Measurements from ENCODE around the gene CCNF. TPM values are rescaled to one million over a fixed set of nuclear protein-coding genes. Genes with fewer than 3 reads are reported as not detected.

CCNF gene
- total RNA-seq, 1 experiment from 2014 or later, result 60.8 TPM

DNA sequence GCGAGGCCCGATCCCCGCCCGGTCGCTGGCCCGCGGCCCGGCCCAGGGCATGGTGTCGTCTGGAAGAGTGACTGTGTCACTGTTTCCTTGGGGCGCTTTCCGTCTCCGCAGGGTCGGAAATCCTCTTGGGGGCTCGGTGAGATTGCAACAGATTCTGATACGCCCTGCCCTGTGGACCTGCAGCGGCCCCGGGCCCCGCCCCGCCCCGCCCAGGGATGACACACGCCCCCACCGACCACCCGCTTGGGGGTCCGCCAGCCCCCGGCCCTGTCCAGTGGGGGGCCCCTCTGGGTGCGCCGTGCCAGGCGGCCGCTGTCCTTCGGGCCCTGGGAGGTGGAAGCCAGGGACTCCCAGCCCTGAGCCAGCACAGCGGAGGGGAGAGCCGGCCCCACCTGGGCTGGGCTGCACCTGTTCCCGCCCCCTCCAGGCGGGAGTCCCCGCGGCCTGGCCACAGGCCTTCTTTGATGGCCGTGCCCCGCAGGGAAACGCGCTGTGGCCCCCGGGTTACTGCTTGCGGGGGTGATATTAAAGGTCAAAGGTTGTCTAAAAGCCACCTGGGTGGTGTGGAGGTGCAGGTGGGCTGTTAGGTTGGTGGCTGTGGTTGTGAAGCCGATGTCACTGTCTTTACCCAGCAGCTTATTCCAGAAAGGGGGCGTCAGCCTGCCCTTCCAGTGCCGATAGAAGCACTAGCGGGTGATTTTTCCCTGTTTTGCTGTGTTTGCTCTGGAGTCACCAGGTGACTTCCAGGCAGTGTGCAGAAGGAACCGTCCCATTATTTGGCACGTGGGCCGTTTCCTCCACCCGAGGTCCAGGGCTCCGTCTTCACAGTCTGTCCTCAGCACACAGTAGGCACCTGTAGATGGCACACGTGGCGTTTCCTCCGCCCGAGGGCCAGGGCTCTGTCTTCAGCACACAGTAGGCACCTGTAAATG, 46.4 kb downstream of the CCNF start:
- H2AFZ ChIP-seq (ENCODE audit: low read depth, low read length, poor library complexity, severe bottlenecking), result no peak overlapping the region
- POLR2A ChIA-PET, result interaction anchor here (1.3 kb wide), 1 partner anchor 16 kb away, joined by 8 read pairs; the partner anchor contains the start of gene TEDC2
- CTCF ChIA-PET, result interaction anchor here (1.0 to 1.2 kb wide), 2 partner anchors 16 to 281 kb away, joined by 3 to 4 read pairs; partner anchors contain the start of gene TEDC2
- intact Hi-C loops (cut with micrococcal nuclease), result no loop called here
- no peaks in the 10 kb centered on the region for H3K36me3 ChIP-seq (ENCODE audit: control insufficient read depth in 1 of 2, insufficient read depth in 2 of 2, low read length in 2 of 2)
- peak overlapping the region; percentile 67 for H3K9ac ChIP-seq (ENCODE audit: low read length)
- ATAC-seq, result peak; percentile 57
- RAD21 ChIA-PET (ENCODE audit: low non-redundant PET in 1 of 2, low total read pairs in 2 of 2, uncharacterized antibody in 2 of 2, unreplicated experiment in 2 of 2), result interaction anchor here in 1 of 2 experiments (0.8 kb wide), 1 partner anchor 26 kb away, joined by 3 read pairs; no protein-coding TSS in a partner anchor
- TF ChIP-seq SIN3A (IDR thresholded peaks at IDR 0.05; ENCODE audit: low read depth) (no peak), MAX (IDR thresholded peaks at IDR 0.05) (no peak), TCF7L2 (IDR thresholded peaks at IDR 0.05; ENCODE audit: borderline replicate concordance, extremely low read depth, insufficient read depth, insufficient read length) (peak; percentile 33), EZH2phosphoT487 (IDR thresholded peaks at IDR 0.05; ENCODE audit: borderline replicate concordance) (no peak)
- H3K27me3 ChIP-seq (ENCODE audit: insufficient read depth, low read length), result no peaks in the 10 kb centered on the region
- H3K9me2 ChIP-seq (ENCODE audit: insufficient read depth), result no peaks in the 10 kb centered on the region
- BruUV-seq (replicated peaks), result no TSS peak
- H3K79me2 ChIP-seq (ENCODE audit: insufficient read depth, low read length), result peaks cover 36% of the 10 kb centered on the region; the same call in 1 of the 2 replicates
- peaks cover 22 to 41% of the 10 kb centered on the region in 2 experiments for H3K4me1 ChIP-seq (ENCODE audit: control insufficient read depth in 1 of 2, insufficient read depth in 2 of 2, low read length in 2 of 2)
- no peaks in the 10 kb centered on the region for H3K9me3 ChIP-seq (ENCODE audit: control insufficient read depth in 1 of 2, insufficient read depth in 1 of 2, low read depth in 1 of 2, low read length in 2 of 2)
- H3K4me3 ChIP-seq (replicated peaks in 1 of 2; ENCODE audit: low read depth in 1 of 2, low read length in 2 of 2), result peak overlapping the region; percentile 55 to 87
- H3K4me2 ChIP-seq (ENCODE audit: low read length), result peak overlapping the region; percentile 94
- no peak for DNase-seq (ENCODE audit: low read depth, low spot score)
- H4K20me1 ChIP-seq (ENCODE audit: insufficient read depth), result no peaks in the 10 kb centered on the region
- peak overlapping the region; percentile 71 for H3K27ac ChIP-seq (ENCODE audit: low read depth, low read length)

DNA sequence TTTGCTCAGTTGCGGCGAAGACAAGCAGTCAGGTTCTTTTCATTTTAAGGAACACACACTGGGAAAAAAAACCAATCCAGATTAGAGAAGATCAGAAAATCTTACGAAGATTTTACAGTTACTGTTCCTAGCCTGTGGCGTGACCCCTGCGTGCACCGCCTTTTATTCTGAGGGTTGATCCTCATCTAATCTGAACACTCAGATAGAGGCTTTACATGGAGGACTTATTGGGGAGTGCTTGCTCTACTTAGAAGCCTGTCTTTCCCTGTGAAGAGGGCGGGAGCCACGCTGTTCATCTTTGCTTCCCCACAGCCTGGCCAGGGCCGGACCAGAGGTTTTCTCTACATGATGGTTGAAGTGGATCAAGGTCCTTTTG, 47.1 kb downstream of the CCNF start:
- intact Hi-C loops (cut with micrococcal nuclease), result no loop called here
- DNase-seq (ENCODE audit: low read depth, low spot score) (no peak), ATAC-seq (no peak)
- ChIA-PET CTCF (no interaction called here), RAD21 (ENCODE audit: low non-redundant PET in 1 of 2, low total read pairs in 2 of 2, uncharacterized antibody in 2 of 2, unreplicated experiment in 2 of 2) (no interaction called here), POLR2A (no interaction called here)
- Histone ChIP-seq H4K20me1 (ENCODE audit: insufficient read depth) (no peaks in the 10 kb centered on the region), H2AFZ (ENCODE audit: low read depth, low read length, poor library complexity, severe bottlenecking) (no peak overlapping the region), H3K9me2 (ENCODE audit: insufficient read depth) (no peaks in the 10 kb centered on the region), H3K36me3 (ENCODE audit: control insufficient read depth in 1 of 2, insufficient read depth in 2 of 2, low read length in 2 of 2) (no peaks in the 10 kb centered on the region), H3K4me1 (ENCODE audit: control insufficient read depth in 1 of 2, insufficient read depth in 2 of 2, low read length in 2 of 2) (peaks cover 19 to 34% of the 10 kb centered on the region in 2 experiments), H3K4me2 (ENCODE audit: low read length) (peak overlapping the region; percentile 94), H3K9ac (ENCODE audit: low read length) (no peak overlapping the region), H3K27me3 (ENCODE audit: insufficient read depth, low read length) (no peaks in the 10 kb centered on the region), H3K79me2 (ENCODE audit: insufficient read depth, low read length) (peaks cover 36% of the 10 kb centered on the region; the same call in 1 of the 2 replicates), H3K27ac (ENCODE audit: low read depth, low read length) (no peak overlapping the region), H3K4me3 (replicated peaks in 1 of 2; ENCODE audit: low read depth in 1 of 2, low read length in 2 of 2) (no peak overlapping the region), H3K9me3 (ENCODE audit: control insufficient read depth in 1 of 2, insufficient read depth in 1 of 2, low read depth in 1 of 2, low read length in 2 of 2) (no peaks in the 10 kb centered on the region)
- TF ChIP-seq, protein P1, sequence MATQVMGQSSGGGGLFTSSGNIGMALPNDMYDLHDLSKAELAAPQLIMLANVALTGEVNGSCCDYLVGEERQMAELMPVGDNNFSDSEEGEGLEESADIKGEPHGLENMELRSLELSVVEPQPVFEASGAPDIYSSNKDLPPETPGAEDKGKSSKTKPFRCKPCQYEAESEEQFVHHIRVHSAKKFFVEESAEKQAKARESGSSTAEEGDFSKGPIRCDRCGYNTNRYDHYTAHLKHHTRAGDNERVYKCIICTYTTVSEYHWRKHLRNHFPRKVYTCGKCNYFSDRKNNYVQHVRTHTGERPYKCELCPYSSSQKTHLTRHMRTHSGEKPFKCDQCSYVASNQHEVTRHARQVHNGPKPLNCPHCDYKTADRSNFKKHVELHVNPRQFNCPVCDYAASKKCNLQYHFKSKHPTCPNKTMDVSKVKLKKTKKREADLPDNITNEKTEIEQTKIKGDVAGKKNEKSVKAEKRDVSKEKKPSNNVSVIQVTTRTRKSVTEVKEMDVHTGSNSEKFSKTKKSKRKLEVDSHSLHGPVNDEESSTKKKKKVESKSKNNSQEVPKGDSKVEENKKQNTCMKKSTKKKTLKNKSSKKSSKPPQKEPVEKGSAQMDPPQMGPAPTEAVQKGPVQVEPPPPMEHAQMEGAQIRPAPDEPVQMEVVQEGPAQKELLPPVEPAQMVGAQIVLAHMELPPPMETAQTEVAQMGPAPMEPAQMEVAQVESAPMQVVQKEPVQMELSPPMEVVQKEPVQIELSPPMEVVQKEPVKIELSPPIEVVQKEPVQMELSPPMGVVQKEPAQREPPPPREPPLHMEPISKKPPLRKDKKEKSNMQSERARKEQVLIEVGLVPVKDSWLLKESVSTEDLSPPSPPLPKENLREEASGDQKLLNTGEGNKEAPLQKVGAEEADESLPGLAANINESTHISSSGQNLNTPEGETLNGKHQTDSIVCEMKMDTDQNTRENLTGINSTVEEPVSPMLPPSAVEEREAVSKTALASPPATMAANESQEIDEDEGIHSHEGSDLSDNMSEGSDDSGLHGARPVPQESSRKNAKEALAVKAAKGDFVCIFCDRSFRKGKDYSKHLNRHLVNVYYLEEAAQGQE (IDR thresholded peaks at IDR 0.05; ENCODE audit: low read depth), result no peak
- no peak for TF ChIP-seq CBX3 (IDR thresholded peaks at IDR 0.05; ENCODE audit: low read depth)
- TF ChIP-seq CTCF (IDR thresholded peaks at IDR 0.05 in 2 of 3, conservative IDR thresholded peaks at IDR 0.05 in 1 of 3; ENCODE audit: borderline replicate concordance in 1 of 3, insufficient read depth in 1 of 3, low read depth in 2 of 3, low read length in 2 of 3), result no peak
- no peak for TF ChIP-seq EGR1 (IDR thresholded peaks at IDR 0.05; ENCODE audit: low read depth)
- TF ChIP-seq ZFX (IDR thresholded peaks at IDR 0.05), result no peak
- TF ChIP-seq, protein P2, sequence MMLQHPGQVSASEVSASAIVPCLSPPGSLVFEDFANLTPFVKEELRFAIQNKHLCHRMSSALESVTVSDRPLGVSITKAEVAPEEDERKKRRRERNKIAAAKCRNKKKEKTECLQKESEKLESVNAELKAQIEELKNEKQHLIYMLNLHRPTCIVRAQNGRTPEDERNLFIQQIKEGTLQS (IDR thresholded peaks at IDR 0.05), result no peak
- no peak for TF ChIP-seq ELF1 (IDR thresholded peaks at IDR 0.05; ENCODE audit: borderline replicate concordance, low read depth)
- TF ChIP-seq POLR2AphosphoS5 (IDR thresholded peaks at IDR 0.05; ENCODE audit: low read depth, low read length), result no peak
- BruUV-seq (replicated peaks), result no TSS peak
